Keratinocyte (primary cell): ENCODE measurements around the gene SPDL1.

Experiments used
- CTCF ChIP-seq, 3 experiments: IDR thresholded peaks in 1 of 3; conservative IDR thresholded peaks in 1 of 3; optimal IDR thresholded peaks in 1 of 3; 2 replicates in 2 of 3; 3 replicates in 1 of 3; pipeline versions ENCODE3 to v1.5.1; 2011; ENCODE audit warnings: low read length in 3 of 3, mild to moderate bottlenecking in 3 of 3, moderate library complexity in 2 of 3, control low read depth in 1 of 3, inconsistent platforms in 1 of 3; ENCODE audit not compliant: insufficient read depth in 2 of 3; ENCODE audit errors: extremely low read depth in 1 of 3
- EZH2 ChIP-seq: IDR thresholded peaks from one replicate; pipeline ENCODE4 v1.6.1; 2012; ENCODE audit warnings: inconsistent platforms, mild to moderate bottlenecking, low read length, moderate library complexity

- TF ChIP-seq CTCF (optimal IDR thresholded peaks at IDR 0.05 in 1 of 3, IDR thresholded peaks at IDR 0.05 in 1 of 3, conservative IDR thresholded peaks at IDR 0.05 in 1 of 3; ENCODE audit: extremely low read depth in 1 of 3, insufficient read depth in 2 of 3, low read length in 3 of 3) = no peak
- TF ChIP-seq EZH2 = no peak
Measured at GRCh38 chr5:169592937-169593650, 9.5 kb downstream of the SPDL1 start.
